Progenitor cell of endocrine pancreas (in vitro differentiated cells): ENCODE measurements around the gene GPR68. TPM values are rescaled to one million over a fixed set of nuclear protein-coding genes. Genes with fewer than 3 reads are reported as not detected.

Source experiments
- DNase-seq: peaks from one replicate; pipeline ENCODE4 v3.0.0; 2021; ENCODE audit warnings: low spot score; ENCODE audit not compliant: unreplicated experiment
- H3K27ac Mint-ChIP-seq: 2 replicates; pipeline ENCODE4 v1.8.0; 2021; ENCODE audit warnings: mild to moderate bottlenecking, moderate library complexity, mixed read lengths
- H3K27me3 Mint-ChIP-seq: 2 replicates; pipeline ENCODE4 v1.8.0; 2021; ENCODE audit warnings: mixed read lengths
- H3K36me3 Mint-ChIP-seq: 2 replicates; pipeline ENCODE4 v1.8.0; 2022; ENCODE audit warnings: mixed read lengths; ENCODE audit not compliant: insufficient read depth
- H3K4me1 Mint-ChIP-seq: 2 replicates; pipeline ENCODE4 v1.8.0; 2021; ENCODE audit warnings: low read depth, mixed read lengths
- H3K4me3 Mint-ChIP-seq: 2 replicates; pipeline ENCODE4 v1.8.0; 2021; ENCODE audit warnings: low read depth, mild to moderate bottlenecking, moderate library complexity, mixed read lengths
- H3K9me3 Mint-ChIP-seq: 2 replicates; pipeline ENCODE4 v1.8.0; 2021; ENCODE audit warnings: low read depth, mixed read lengths
- total RNA-seq: library from RNA; stranded (reverse); gene quantifications from 2 replicates; pipeline ENCODE4 v1.2.1, GENCODE V29; 2021
- TF ChIP-seq, protein P1 (sequence below): fragments of 200-600 bp; sonication (generic); IDR thresholded peaks from one replicate; pipeline ENCODE4 v1.5.0; 2021; ENCODE audit warnings: antibody characterized with exemption, mild to moderate bottlenecking; ENCODE audit not compliant: unreplicated experiment

The GPR68 gene
- total RNA-seq, 1 donor from 2014 or later = 0.31 TPM

DNA sequence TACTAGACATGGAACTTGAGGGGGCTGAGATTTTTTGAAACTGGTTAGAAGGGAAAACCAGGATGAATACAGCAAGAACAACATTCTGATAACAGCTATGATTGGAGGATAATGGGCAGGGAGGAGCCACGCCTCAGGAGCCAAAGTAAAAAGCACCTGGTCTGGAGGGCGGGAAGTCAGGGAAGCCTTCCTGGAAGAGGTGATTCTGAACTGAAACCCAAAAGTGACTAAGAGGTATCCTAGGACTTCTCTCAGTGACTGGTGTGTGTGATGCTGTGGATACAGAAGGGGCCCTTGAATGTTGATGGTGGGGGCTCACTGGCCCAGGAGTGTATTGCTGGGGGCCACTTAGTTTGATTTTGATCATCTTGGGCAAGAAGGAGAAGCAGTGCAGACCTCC is 18.8 kb upstream of the GPR68 start:
- Mint-ChIP-seq H3K9me3 (no peaks in the 10 kb centered on the region), H3K27me3 (peaks cover 41% of the 10 kb centered on the region), H3K4me3 (peak overlapping the region; percentile 14), H3K4me1 (peaks cover 5% of the 10 kb centered on the region), H3K27ac (no peak overlapping the region), H3K36me3 (peaks cover 2% of the 10 kb centered on the region)
- no peak for DNase-seq
- TF ChIP-seq, protein P1, sequence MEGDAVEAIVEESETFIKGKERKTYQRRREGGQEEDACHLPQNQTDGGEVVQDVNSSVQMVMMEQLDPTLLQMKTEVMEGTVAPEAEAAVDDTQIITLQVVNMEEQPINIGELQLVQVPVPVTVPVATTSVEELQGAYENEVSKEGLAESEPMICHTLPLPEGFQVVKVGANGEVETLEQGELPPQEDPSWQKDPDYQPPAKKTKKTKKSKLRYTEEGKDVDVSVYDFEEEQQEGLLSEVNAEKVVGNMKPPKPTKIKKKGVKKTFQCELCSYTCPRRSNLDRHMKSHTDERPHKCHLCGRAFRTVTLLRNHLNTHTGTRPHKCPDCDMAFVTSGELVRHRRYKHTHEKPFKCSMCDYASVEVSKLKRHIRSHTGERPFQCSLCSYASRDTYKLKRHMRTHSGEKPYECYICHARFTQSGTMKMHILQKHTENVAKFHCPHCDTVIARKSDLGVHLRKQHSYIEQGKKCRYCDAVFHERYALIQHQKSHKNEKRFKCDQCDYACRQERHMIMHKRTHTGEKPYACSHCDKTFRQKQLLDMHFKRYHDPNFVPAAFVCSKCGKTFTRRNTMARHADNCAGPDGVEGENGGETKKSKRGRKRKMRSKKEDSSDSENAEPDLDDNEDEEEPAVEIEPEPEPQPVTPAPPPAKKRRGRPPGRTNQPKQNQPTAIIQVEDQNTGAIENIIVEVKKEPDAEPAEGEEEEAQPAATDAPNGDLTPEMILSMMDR = no peak

- no peak for DNase-seq
- H3K4me3 Mint-ChIP-seq = no peak overlapping the region
- H3K36me3 Mint-ChIP-seq = no peaks in the 10 kb centered on the region
- no peaks in the 10 kb centered on the region for H3K9me3 Mint-ChIP-seq
- peaks cover 5% of the 10 kb centered on the region for H3K4me1 Mint-ChIP-seq
- peaks cover 52% of the 10 kb centered on the region for H3K27me3 Mint-ChIP-seq
- TF ChIP-seq, protein P1 = no peak
- no peak overlapping the region for H3K27ac Mint-ChIP-seq
Measured at GRCh38 chr14:91261986-91262549, 17.6 kb upstream of the GPR68 start.

DNA sequence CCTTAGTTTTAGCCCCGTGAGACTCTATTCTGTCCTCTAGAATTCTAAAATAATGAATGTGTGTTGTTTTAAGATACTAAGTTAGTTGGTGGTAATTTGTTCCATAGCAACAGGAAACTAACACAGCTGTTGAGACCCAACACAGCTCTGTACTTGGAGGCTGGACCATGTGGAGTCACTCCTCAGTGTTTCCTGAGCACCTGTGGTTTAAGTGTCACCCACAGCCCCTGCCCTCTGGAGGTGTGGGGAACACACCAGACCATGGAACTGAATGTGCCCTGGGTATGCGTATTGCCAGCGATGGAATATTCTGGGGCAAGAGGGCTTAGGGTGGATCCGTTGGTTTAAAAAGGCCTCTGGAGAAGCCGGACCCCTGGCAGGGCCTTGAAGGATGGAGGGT is 16.6 kb upstream of the GPR68 start:
- peaks cover 5% of the 10 kb centered on the region for H3K4me1 Mint-ChIP-seq

DNA sequence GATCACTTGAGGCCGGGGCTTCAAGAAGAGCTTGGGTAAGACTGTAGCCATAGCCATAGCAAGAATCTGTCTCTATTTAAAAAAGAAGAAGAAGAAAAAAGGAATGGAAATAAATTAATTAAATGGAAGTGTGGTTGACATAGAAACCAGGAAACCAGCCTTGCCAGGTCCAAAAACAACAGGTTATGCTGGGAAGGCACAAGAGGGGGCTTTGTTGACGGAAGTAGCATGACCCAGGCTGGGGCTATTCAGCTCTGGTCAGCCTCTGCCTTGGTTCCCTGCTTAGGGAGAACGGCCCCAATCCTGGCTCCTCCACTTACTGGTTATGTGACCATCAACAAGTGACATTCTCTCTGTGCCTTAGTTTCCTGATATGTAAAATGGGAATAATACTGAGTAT is 14.4 kb upstream of the GPR68 start:
- Mint-ChIP-seq H3K27ac (no peak overlapping the region), H3K4me3 (no peak overlapping the region), H3K9me3 (no peaks in the 10 kb centered on the region), H3K27me3 (peaks cover 60% of the 10 kb centered on the region), H3K36me3 (no peaks in the 10 kb centered on the region), H3K4me1 (no peaks in the 10 kb centered on the region)
- no peak for DNase-seq
- TF ChIP-seq, protein P1 = no peak

More for the DNA sequence above, 16.6 kb upstream of the GPR68 start:
- no peak overlapping the region for H3K27ac Mint-ChIP-seq
- H3K27me3 Mint-ChIP-seq = peaks cover 60% of the 10 kb centered on the region
- H3K4me3 Mint-ChIP-seq = no peak overlapping the region
- DNase-seq = no peak
- H3K36me3 Mint-ChIP-seq = no peaks in the 10 kb centered on the region
- H3K9me3 Mint-ChIP-seq = no peaks in the 10 kb centered on the region
- TF ChIP-seq, protein P1 = no peak

GRCh38 chr14:91258011-91258618 is 13.6 kb upstream of the GPR68 start:
- Mint-ChIP-seq H3K36me3 (no peaks in the 10 kb centered on the region), H3K4me3 (no peak overlapping the region), H3K27ac (no peak overlapping the region), H3K4me1 (no peaks in the 10 kb centered on the region), H3K9me3 (no peaks in the 10 kb centered on the region), H3K27me3 (peaks cover 53% of the 10 kb centered on the region)
- TF ChIP-seq, protein P1 = no peak
- DNase-seq = no peak
